CD14-positive monocyte (primary cell): ENCODE results near the gene RERE. TPM values are rescaled to one million over a fixed set of nuclear protein-coding genes. Genes with fewer than 3 reads are reported as not detected.

ENCODE experiments used
- DNase-seq, 3 donors: peaks; one replicate each; pipeline ENCODE4 v3.0.0-alpha.2; 2011 to 2022
- H2AFZ ChIP-seq: 2 replicates; pipeline ENCODE4 v1.6.0; 2012; ENCODE audit warnings: mild to moderate bottlenecking, low read depth, low read length, inconsistent platforms; ENCODE audit not compliant: insufficient read depth, poor library complexity, severe bottlenecking
- H3K27ac ChIP-seq, 2 donors: 1 replicate in 1 of 2; 2 replicates in 1 of 2; pipeline ENCODE4 v1.5.1; 2012 to 2013; ENCODE audit warnings: low read length in 2 of 2, control low read depth in 1 of 2, inconsistent platforms in 1 of 2, low read depth in 1 of 2, mild to moderate bottlenecking in 1 of 2
- H3K27me3 ChIP-seq, 2 donors: one replicate each; pipeline versions ENCODE4 v1.6.0 to v1.6.1; 2011 to 2013; ENCODE audit warnings: low read length in 2 of 2; ENCODE audit not compliant: control insufficient read depth in 2 of 2, insufficient read depth in 2 of 2
- H3K36me3 ChIP-seq, 2 donors: replicated peaks in 1 of 2; 1 replicate in 1 of 2; 2 replicates in 1 of 2; pipeline versions ENCODE4 v1.5.1 to v1.6.1; 2012 to 2013; ENCODE audit warnings: low read length in 2 of 2, control low read depth in 1 of 2, inconsistent platforms in 1 of 2, mild to moderate bottlenecking in 1 of 2; ENCODE audit not compliant: insufficient read depth in 2 of 2, control insufficient read depth in 1 of 2
- H3K4me1 ChIP-seq, 2 donors: 1 replicate in 1 of 2; 2 replicates in 1 of 2; pipeline versions ENCODE4 v1.5.1 to v1.6.1; 2012 to 2013; ENCODE audit warnings: low read length in 2 of 2, control low read depth in 1 of 2, inconsistent platforms in 1 of 2, mild to moderate bottlenecking in 1 of 2, moderate library complexity in 1 of 2; ENCODE audit not compliant: insufficient read depth in 2 of 2, control insufficient read depth in 1 of 2
- H3K4me2 ChIP-seq: replicated peaks from 2 replicates; pipeline ENCODE3; 2012; ENCODE audit warnings: low read length, moderate library complexity, mild to moderate bottlenecking; ENCODE audit not compliant: poor library complexity, severe bottlenecking; ENCODE audit errors: extremely low read depth
- H3K4me3 ChIP-seq, 3 experiments: fragments of 200-600 bp in 1 of 3; sonication (generic) in 1 of 3; replicated peaks in 1 of 3; 1 replicate in 2 of 3; 2 replicates in 1 of 3; pipeline ENCODE4 v1.5.1; 2011 to 2013; ENCODE audit warnings: low read length in 3 of 3, mild to moderate bottlenecking in 3 of 3, control low read depth in 2 of 3, low read depth in 2 of 3, inconsistent platforms in 1 of 3, moderate library complexity in 1 of 3
- H3K79me2 ChIP-seq: 2 replicates; pipeline ENCODE4 v1.6.0; 2012; ENCODE audit warnings: mild to moderate bottlenecking, control low read depth, inconsistent platforms, low read length, moderate library complexity; ENCODE audit not compliant: insufficient read depth
- H3K9ac ChIP-seq: 2 replicates; pipeline ENCODE4 v1.6.0; 2017; ENCODE audit warnings: low read length, mild to moderate bottlenecking; ENCODE audit not compliant: insufficient read depth, poor library complexity, severe bottlenecking
- H3K9me3 ChIP-seq, 2 donors: replicated peaks in 1 of 2; 1 replicate in 1 of 2; 2 replicates in 1 of 2; pipeline versions ENCODE4 v1.5.1 to v1.6.1; 2012 to 2013; ENCODE audit warnings: low read length in 2 of 2, control low read depth in 1 of 2; ENCODE audit not compliant: control insufficient read depth in 1 of 2, insufficient read depth in 1 of 2
- H4K20me1 ChIP-seq: 2 replicates; pipeline ENCODE4 v1.6.0; 2012; ENCODE audit warnings: mild to moderate bottlenecking, low read length, control low read depth, moderate library complexity; ENCODE audit not compliant: insufficient read depth
- H3K27ac Mint-ChIP-seq, 7 donors: one replicate each; pipeline ENCODE4 v1.8.0; 2020; ENCODE audit warnings: mild to moderate bottlenecking in 7 of 7, mixed read lengths in 7 of 7, moderate library complexity in 6 of 7, inconsistent platforms in 2 of 7
- H3K27me3 Mint-ChIP-seq, 3 donors: one replicate each; pipeline ENCODE4 v1.8.0; 2021 to 2022; ENCODE audit warnings: low read depth in 3 of 3, mild to moderate bottlenecking in 3 of 3, mixed read lengths in 3 of 3, moderate library complexity in 3 of 3, inconsistent platforms in 1 of 3
- H3K36me3 Mint-ChIP-seq, 2 donors: one replicate each; pipeline ENCODE4 v1.8.0; 2020; ENCODE audit warnings: mixed read lengths in 2 of 2, inconsistent platforms in 1 of 2, mild to moderate bottlenecking in 1 of 2
- H3K4me1 Mint-ChIP-seq: one replicate; pipeline ENCODE4 v1.8.0; 2020; ENCODE audit warnings: mild to moderate bottlenecking, mixed read lengths
- H3K4me3 Mint-ChIP-seq, 2 donors: one replicate each; pipeline ENCODE4 v1.8.0; 2020; ENCODE audit warnings: mild to moderate bottlenecking in 2 of 2, mixed read lengths in 2 of 2, moderate library complexity in 1 of 2
- H3K9me3 Mint-ChIP-seq, 7 donors: one replicate each; pipeline ENCODE4 v1.8.0; 2020 to 2022; ENCODE audit warnings: mixed read lengths in 7 of 7, mild to moderate bottlenecking in 6 of 7, moderate library complexity in 6 of 7, inconsistent platforms in 2 of 7
- WGBS: methylation state at CpG from one replicate; pipeline ENCODE4 v1.1.5; 2013; ENCODE audit warnings: missing lambda C conversion rate; ENCODE audit not compliant: insufficient coverage; 5-methylcytosine and 5-hydroxymethylcytosine counted together
- intact Hi-C, 2 donors: fragments of 100-400 bp; cut with micrococcal nuclease; formaldehyde crosslinking; loops; one replicate each; pipeline versions ENCODE4 v1.15.0 to v1.15.1; 2023
- polyA plus RNA-seq, 3 donors: library from polyadenylated mRNA; depleted of rRNA in 1 of 3; unstranded in 2 of 3; stranded (reverse) in 1 of 3; fragments of 300-500 nt in 2 of 3; fragments of >200 nt in 1 of 3; fragmentation: Illumina TruSeq in 2 of 3; gene quantifications; 1 replicate in 2 of 3; 2 replicates in 1 of 3; pipeline ENCODE4 v1.2.3, GENCODE V29; 2012 to 2021
- TF ChIP-seq, protein P1 (sequence below): fragments of 200-600 bp; IDR thresholded peaks from one replicate; pipeline ENCODE4 v1.8.0; 2022; ENCODE audit warnings: antibody characterized with exemption, mild to moderate bottlenecking

Gene RERE
- polyA plus RNA-seq, 3 donors: 1.2 to 19.4 (median 3.8) TPM

DNA sequence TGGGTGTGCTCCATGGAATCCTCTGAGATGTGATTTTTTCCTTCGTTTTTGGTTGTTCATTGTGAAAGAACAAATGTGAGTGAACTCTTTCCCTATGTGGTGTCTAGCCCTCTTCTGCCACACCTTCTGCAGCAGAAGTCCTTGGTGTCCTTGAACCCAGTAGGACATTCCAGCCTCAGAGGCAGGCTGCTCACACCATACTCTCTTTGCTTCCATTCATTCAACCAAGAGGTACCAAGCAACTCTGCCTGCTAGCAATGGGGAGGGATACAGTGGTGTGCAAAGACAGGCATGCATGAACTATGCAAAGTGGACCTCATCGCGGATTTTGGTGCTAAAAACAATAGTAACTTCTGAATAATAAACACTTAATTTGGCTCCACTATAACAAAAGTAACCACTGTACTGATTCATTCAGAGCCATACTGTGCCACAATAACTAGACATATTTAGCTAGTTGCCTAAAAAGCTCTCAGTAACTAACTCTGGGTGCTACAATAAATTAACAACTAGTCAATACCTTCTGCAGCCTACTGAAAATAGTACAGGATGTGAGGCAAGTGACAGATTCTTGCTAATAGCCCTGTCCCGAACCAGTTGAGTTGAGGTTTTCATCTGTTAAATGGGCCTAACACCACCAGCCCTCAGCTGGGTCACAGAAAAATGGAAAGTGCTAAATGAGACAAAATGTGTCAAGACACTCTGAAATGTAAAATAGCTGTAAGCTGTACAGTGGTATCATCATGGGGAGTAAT, 344.1 kb downstream of the RERE start:
- Histone ChIP-seq H4K20me1 (peaks cover 4% of the 10 kb centered on the region), H3K27me3 (no peaks in the 10 kb centered on the region), H3K27ac (no peak overlapping the region), H2AFZ (no peak overlapping the region), H3K79me2 (no peaks in the 10 kb centered on the region), H3K4me2 (no peak overlapping the region), H3K9me3 (no peaks in the 10 kb centered on the region), H3K9ac (no peak overlapping the region), H3K36me3 (no peaks in the 10 kb centered on the region), H3K4me1 (peaks cover 14 to 17% of the 10 kb centered on the region in 2 donors), H3K4me3 (no peak overlapping the region)
- Mint-ChIP-seq H3K27me3 (peaks cover 0 to 1% (median 0%) of the 10 kb centered on the region in 3 donors), H3K4me3 (no peak overlapping the region), H3K36me3 (peaks cover 3 to 4% of the 10 kb centered on the region in 2 donors), H3K4me1 (peaks cover 20% of the 10 kb centered on the region), H3K27ac (no peak overlapping the region), H3K9me3 (no peaks in the 10 kb centered on the region)
- 100% methylated on average over 2 of the region's 4 CpGs for WGBS
- DNase-seq: no peak
- intact Hi-C loops: no loop called here
- TF ChIP-seq, protein P1, sequence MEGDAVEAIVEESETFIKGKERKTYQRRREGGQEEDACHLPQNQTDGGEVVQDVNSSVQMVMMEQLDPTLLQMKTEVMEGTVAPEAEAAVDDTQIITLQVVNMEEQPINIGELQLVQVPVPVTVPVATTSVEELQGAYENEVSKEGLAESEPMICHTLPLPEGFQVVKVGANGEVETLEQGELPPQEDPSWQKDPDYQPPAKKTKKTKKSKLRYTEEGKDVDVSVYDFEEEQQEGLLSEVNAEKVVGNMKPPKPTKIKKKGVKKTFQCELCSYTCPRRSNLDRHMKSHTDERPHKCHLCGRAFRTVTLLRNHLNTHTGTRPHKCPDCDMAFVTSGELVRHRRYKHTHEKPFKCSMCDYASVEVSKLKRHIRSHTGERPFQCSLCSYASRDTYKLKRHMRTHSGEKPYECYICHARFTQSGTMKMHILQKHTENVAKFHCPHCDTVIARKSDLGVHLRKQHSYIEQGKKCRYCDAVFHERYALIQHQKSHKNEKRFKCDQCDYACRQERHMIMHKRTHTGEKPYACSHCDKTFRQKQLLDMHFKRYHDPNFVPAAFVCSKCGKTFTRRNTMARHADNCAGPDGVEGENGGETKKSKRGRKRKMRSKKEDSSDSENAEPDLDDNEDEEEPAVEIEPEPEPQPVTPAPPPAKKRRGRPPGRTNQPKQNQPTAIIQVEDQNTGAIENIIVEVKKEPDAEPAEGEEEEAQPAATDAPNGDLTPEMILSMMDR: no peak

DNA sequence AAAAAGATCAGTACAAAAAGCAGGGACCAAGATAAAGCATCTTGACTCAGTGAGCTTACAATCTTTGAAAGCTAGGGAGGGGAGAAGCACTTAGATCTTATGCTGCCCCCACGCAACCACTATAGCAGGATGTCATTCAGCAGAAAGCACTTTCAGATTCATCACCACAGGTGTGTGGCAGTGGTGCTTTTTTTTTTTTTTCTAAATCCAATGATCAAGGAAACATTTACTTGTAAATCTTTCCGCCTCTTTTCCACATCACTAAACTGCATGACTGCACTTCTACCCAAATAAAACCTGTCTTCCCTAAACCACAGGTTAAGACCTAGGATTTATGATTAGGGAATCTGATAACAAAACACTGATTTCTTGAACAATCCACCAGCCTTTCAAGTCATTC, 344.8 kb downstream of the RERE start:
- Mint-ChIP-seq H3K4me1 (peaks cover 14% of the 10 kb centered on the region), H3K27ac (no peak overlapping the region), H3K4me3 (no peak overlapping the region), H3K9me3 (no peaks in the 10 kb centered on the region), H3K36me3 (peaks cover 3 to 4% of the 10 kb centered on the region in 2 donors), H3K27me3 (peaks cover 0 to 1% (median 0%) of the 10 kb centered on the region in 3 donors)
- Histone ChIP-seq H3K4me3 (no peak overlapping the region), H3K4me2 (no peak overlapping the region), H3K4me1 (peaks cover 14% of the 10 kb centered on the region in 2 donors), H3K27ac (no peak overlapping the region), H3K36me3 (no peaks in the 10 kb centered on the region), H3K9ac (no peak overlapping the region), H4K20me1 (peaks cover 4% of the 10 kb centered on the region), H3K79me2 (no peaks in the 10 kb centered on the region), H3K9me3 (no peaks in the 10 kb centered on the region), H2AFZ (no peak overlapping the region), H3K27me3 (no peaks in the 10 kb centered on the region)
- DNase-seq: no peak
- intact Hi-C loops: no loop called here
- no CpG with 5 or more reads among the region's 2 CpGs for WGBS
- TF ChIP-seq, protein P1: no peak
